SU-DHL-6 (cell line): ENCODE data around the gene IL36B.

Experiments used
- H2AFZ ChIP-seq: fragments of 200-600 bp; sonication (generic); 2 replicates; pipeline ENCODE4 v1.6.1; 2014; ENCODE audit warnings: low read depth, mild to moderate bottlenecking, moderate library complexity, mixed read lengths, antibody characterized with exemption, low read length; ENCODE audit not compliant: severe bottlenecking
- H3F3A ChIP-seq: fragments of 200-600 bp; shearing (Covaris generic); 2 replicates; pipeline ENCODE4 v1.6.0; 2016; ENCODE audit warnings: antibody characterized with exemption, mild to moderate bottlenecking; ENCODE audit not compliant: insufficient read depth
- H3K27ac ChIP-seq: fragments of 200-600 bp; sonication (generic); 2 replicates; pipeline ENCODE4 v1.5.1; 2016; ENCODE audit warnings: low read depth, mild to moderate bottlenecking, low read length, moderate library complexity, mixed read lengths
- H3K27me3 ChIP-seq: fragments of 200-600 bp; sonication (generic), shearing (Covaris generic); 2 replicates; pipeline ENCODE4 v1.6.0; 2014; ENCODE audit warnings: mild to moderate bottlenecking, low read length
- H3K36me3 ChIP-seq: fragments of 200-600 bp; sonication (generic); 2 replicates; pipeline ENCODE4 v1.6.1; 2014; ENCODE audit warnings: mild to moderate bottlenecking, low read length, mixed read lengths
- H3K4me2 ChIP-seq: fragments of 300-600, 200-600 bp; shearing (Covaris generic), sonication (generic); 2 replicates; pipeline ENCODE4 v1.6.0; 2014; ENCODE audit warnings: low read length, low read depth, mild to moderate bottlenecking; ENCODE audit not compliant: poor library complexity, severe bottlenecking
- H3K4me3 ChIP-seq: fragments of 200-600 bp; sonication (generic); 2 replicates; pipeline ENCODE4 v1.5.1; 2014; ENCODE audit warnings: antibody characterized with exemption, low read length, mild to moderate bottlenecking, mixed read lengths; ENCODE audit not compliant: insufficient read depth, poor library complexity, severe bottlenecking
- H3K79me2 ChIP-seq: fragments of 200-600 bp; sonication (generic); 2 replicates; pipeline ENCODE4 v1.6.1; 2014; ENCODE audit warnings: mild to moderate bottlenecking, low read length, moderate library complexity; ENCODE audit not compliant: insufficient read depth
- H3K9ac ChIP-seq: fragments of 200-600 bp; sonication (generic); 2 replicates; pipeline ENCODE4 v1.7.0; 2014; ENCODE audit warnings: mild to moderate bottlenecking, low read length
- H3K9me2 ChIP-seq: fragments of 200-600 bp; sonication (generic); replicated peaks from 2 replicates; pipeline ENCODE4 v1.6.1; 2014; ENCODE audit warnings: low read length; ENCODE audit not compliant: insufficient read depth
- H3K9me3 ChIP-seq: fragments of 200-600 bp; sonication (generic); 2 replicates; pipeline ENCODE4 v1.6.1; 2014; ENCODE audit warnings: low read length, mixed read lengths; ENCODE audit not compliant: insufficient read depth
- H4K20me1 ChIP-seq: fragments of 200-600 bp; sonication (generic); 2 replicates; pipeline ENCODE4 v1.6.1; 2014; ENCODE audit warnings: low read depth, mild to moderate bottlenecking, antibody characterized with exemption, low read length, moderate library complexity, mixed read lengths
- EZH2phosphoT487 ChIP-seq: fragments of 200-600 bp; sonication (generic), shearing (Covaris generic); conservative IDR thresholded peaks from 2 replicates; pipeline ENCODE4 v1.6.1; 2018; ENCODE audit warnings: mild to moderate bottlenecking, antibody characterized with exemption, low read length, moderate library complexity, mixed read lengths
- TF ChIP-seq, protein P1 (sequence below): fragments of 200-600 bp; sonication (generic); IDR thresholded peaks from one replicate; pipeline ENCODE4 v1.5.1; 2017; ENCODE audit warnings: antibody characterized with exemption, mild to moderate bottlenecking, low read length, moderate library complexity; ENCODE audit not compliant: insufficient read depth, poor library complexity, severe bottlenecking

IL36B gene

GRCh38 chr2:113011108-113011507 lies 41.6 kb downstream of the IL36B start:
- H3K9ac ChIP-seq = no peak overlapping the region
- TF ChIP-seq, protein P1, sequence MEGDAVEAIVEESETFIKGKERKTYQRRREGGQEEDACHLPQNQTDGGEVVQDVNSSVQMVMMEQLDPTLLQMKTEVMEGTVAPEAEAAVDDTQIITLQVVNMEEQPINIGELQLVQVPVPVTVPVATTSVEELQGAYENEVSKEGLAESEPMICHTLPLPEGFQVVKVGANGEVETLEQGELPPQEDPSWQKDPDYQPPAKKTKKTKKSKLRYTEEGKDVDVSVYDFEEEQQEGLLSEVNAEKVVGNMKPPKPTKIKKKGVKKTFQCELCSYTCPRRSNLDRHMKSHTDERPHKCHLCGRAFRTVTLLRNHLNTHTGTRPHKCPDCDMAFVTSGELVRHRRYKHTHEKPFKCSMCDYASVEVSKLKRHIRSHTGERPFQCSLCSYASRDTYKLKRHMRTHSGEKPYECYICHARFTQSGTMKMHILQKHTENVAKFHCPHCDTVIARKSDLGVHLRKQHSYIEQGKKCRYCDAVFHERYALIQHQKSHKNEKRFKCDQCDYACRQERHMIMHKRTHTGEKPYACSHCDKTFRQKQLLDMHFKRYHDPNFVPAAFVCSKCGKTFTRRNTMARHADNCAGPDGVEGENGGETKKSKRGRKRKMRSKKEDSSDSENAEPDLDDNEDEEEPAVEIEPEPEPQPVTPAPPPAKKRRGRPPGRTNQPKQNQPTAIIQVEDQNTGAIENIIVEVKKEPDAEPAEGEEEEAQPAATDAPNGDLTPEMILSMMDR = no peak
- TF ChIP-seq EZH2phosphoT487 = no peak
- H3K4me3 ChIP-seq = no peak overlapping the region
- H2AFZ ChIP-seq = no peak overlapping the region
- H3K27ac ChIP-seq = no peak overlapping the region
- no peaks in the 10 kb centered on the region for H3K9me3 ChIP-seq
- no peaks in the 10 kb centered on the region for H3K9me2 ChIP-seq
- H3F3A ChIP-seq = no peaks in the 10 kb centered on the region
- no peak overlapping the region for H3K4me2 ChIP-seq
- H3K36me3 ChIP-seq = no peaks in the 10 kb centered on the region
- H4K20me1 ChIP-seq = no peaks in the 10 kb centered on the region
- no peaks in the 10 kb centered on the region for H3K79me2 ChIP-seq
- no peaks in the 10 kb centered on the region for H3K27me3 ChIP-seq

DNA sequence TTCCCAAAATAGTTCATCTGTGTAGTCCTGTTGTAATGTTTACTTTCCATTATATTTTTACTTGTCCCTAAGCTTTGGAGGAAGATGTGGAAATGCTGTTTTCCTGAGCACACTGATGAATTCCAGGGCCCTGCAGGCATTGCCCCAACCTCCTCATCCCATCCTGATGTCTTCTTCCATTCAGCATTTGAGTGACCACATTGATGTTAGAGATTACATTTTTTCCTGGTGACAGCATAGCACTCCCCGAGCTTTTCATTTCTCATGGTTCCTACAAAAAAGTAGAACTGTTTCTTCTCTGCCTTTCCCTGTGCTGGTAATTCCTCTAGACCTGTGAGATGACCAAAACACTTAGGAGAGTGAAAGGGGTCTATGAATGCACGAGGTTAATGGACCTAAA lies 42.6 kb downstream of the IL36B start:
- no peaks in the 10 kb centered on the region for H3K9me3 ChIP-seq
- no peaks in the 10 kb centered on the region for H3K27me3 ChIP-seq
- no peaks in the 10 kb centered on the region for H3K9me2 ChIP-seq
- no peak overlapping the region for H3K9ac ChIP-seq
- no peak overlapping the region for H2AFZ ChIP-seq
- no peak overlapping the region for H3K4me3 ChIP-seq
- no peak overlapping the region for H3K4me2 ChIP-seq
- H3K79me2 ChIP-seq = no peaks in the 10 kb centered on the region
- H3K27ac ChIP-seq = no peak overlapping the region
- no peaks in the 10 kb centered on the region for H3K36me3 ChIP-seq
- TF ChIP-seq, protein P1 = no peak
- TF ChIP-seq EZH2phosphoT487 = no peak
- no peaks in the 10 kb centered on the region for H3F3A ChIP-seq
- no peaks in the 10 kb centered on the region for H4K20me1 ChIP-seq

- H3K4me2 ChIP-seq = no peak overlapping the region
- no peak overlapping the region for H3K9ac ChIP-seq
- H2AFZ ChIP-seq = no peak overlapping the region
- H3K36me3 ChIP-seq = no peaks in the 10 kb centered on the region
- H3K27ac ChIP-seq = no peak overlapping the region
- no peaks in the 10 kb centered on the region for H3K9me2 ChIP-seq
- no peak for TF ChIP-seq EZH2phosphoT487
- TF ChIP-seq, protein P1 = no peak
- H3K79me2 ChIP-seq = no peaks in the 10 kb centered on the region
- no peaks in the 10 kb centered on the region for H4K20me1 ChIP-seq
- no peaks in the 10 kb centered on the region for H3K27me3 ChIP-seq
- H3K4me3 ChIP-seq = no peak overlapping the region
- H3K9me3 ChIP-seq = no peaks in the 10 kb centered on the region
- no peaks in the 10 kb centered on the region for H3F3A ChIP-seq
Observed at GRCh38 chr2:113009622-113010021, 43.0 kb downstream of the IL36B start.
